ENCODE results near the gene TTL. TPM values are rescaled to one million over a fixed set of nuclear protein-coding genes. Genes with fewer than 3 reads are reported as not detected.
A peak's percentile ranks its signal among the peaks of the same experiment; 100 is the strongest.

Gene TTL
- total and polyA plus RNA-seq, 2 of the 13 experiments (the other 11 are each of a cell fraction or from before 2014, with no cell fraction given): 19.0 to 59.8 TPM

DNA sequence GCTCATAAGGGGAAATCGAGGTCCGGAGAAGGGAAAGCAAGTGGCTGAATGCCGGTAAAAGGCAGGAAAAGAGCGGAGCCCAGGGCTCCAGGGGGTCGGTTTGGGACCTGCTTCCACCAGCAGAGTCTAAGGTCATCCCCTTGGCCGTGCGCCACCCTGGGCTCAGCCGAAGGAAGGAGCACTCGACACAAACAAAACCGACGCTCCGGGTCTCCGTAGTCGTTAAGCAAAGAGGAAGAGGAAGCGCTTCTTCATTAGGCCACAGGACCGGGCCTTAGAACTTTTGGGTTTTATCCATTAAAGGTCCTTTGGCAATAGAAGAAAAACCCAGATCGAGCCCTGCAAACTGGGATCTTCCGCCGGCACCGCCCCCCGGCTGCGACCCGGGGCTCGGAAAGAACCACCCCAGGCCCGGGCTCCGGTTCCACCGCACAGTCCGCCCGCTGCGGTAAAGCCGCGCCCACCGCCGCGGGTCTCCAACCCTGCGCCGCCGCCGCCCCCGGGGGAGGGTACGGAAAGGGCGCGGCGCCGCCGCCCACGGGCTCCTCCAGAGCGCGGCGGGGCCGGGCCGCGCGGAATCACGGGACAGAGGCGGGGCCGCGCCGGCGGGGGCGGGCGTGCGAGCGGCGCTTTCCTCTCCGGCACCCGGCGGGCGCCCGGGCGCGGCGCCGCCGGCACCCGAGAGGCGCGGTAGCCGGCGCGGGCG is at the start of gene TTL (continued):
- TF ChIP-seq, protein P1, sequence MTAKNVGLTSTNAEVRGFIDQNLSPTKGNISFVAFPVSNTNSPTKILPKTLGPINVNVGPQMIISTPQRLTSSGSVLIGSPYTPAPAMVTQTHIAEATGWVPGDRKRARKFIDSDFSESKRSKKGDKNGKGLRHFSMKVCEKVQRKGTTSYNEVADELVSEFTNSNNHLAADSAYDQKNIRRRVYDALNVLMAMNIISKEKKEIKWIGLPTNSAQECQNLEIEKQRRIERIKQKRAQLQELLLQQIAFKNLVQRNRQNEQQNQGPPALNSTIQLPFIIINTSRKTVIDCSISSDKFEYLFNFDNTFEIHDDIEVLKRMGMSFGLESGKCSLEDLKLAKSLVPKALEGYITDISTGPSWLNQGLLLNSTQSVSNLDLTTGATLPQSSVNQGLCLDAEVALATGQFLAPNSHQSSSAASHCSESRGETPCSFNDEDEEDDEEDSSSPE (CRISPR knock-in tag; IDR thresholded peaks at IDR 0.05): peak; percentile 25; the same call in 1 of the 2 replicates
- TF ChIP-seq ZNF543 (CRISPR knock-in tag; IDR thresholded peaks at IDR 0.05): peak; percentile 42; the same call in 1 of the 2 replicates
- TF ChIP-seq ZNF446 (CRISPR knock-in tag; IDR thresholded peaks at IDR 0.05): no peak
- TF ChIP-seq ZBTB21 (CRISPR knock-in tag; IDR thresholded peaks at IDR 0.05): no peak
- TF ChIP-seq BORCS8-MEF2B (CRISPR knock-in tag; IDR thresholded peaks at IDR 0.05): no peak
- TF ChIP-seq ZNF281 (CRISPR knock-in tag; IDR thresholded peaks at IDR 0.05; ENCODE audit: borderline replicate concordance): no peak
- TF ChIP-seq, protein P2, sequence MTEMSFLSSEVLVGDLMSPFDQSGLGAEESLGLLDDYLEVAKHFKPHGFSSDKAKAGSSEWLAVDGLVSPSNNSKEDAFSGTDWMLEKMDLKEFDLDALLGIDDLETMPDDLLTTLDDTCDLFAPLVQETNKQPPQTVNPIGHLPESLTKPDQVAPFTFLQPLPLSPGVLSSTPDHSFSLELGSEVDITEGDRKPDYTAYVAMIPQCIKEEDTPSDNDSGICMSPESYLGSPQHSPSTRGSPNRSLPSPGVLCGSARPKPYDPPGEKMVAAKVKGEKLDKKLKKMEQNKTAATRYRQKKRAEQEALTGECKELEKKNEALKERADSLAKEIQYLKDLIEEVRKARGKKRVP (CRISPR knock-in tag; IDR thresholded peaks at IDR 0.05): 0 out of 4 replicates have a peak, but pooled peaks of 1 of the 2 experiments have one; percentile 3
- TF ChIP-seq, protein P3, sequence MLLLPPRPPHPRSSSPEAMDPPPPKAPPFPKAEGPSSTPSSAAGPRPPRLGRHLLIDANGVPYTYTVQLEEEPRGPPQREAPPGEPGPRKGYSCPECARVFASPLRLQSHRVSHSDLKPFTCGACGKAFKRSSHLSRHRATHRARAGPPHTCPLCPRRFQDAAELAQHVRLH (CRISPR knock-in tag; IDR thresholded peaks at IDR 0.05; ENCODE audit: borderline replicate concordance, low read depth): no peak; the same call in 1 of the 2 replicates
- peak; percentile 82 for TF ChIP-seq PRDM15 (CRISPR knock-in tag; IDR thresholded peaks at IDR 0.05)
- TF ChIP-seq SAP130 (CRISPR knock-in tag; IDR thresholded peaks at IDR 0.05; ENCODE audit: low read depth): peak; percentile 50; the same call in 1 of the 2 replicates
- no peak for TF ChIP-seq MYNN (CRISPR knock-in tag; IDR thresholded peaks at IDR 0.05; ENCODE audit: low read depth)
- no peak for TF ChIP-seq HNRNPUL1 (IDR thresholded peaks at IDR 0.05; ENCODE audit: low read depth, low read length)
- TF ChIP-seq CERS6 (CRISPR knock-in tag; IDR thresholded peaks at IDR 0.05): no peak
- TF ChIP-seq, protein P4, sequence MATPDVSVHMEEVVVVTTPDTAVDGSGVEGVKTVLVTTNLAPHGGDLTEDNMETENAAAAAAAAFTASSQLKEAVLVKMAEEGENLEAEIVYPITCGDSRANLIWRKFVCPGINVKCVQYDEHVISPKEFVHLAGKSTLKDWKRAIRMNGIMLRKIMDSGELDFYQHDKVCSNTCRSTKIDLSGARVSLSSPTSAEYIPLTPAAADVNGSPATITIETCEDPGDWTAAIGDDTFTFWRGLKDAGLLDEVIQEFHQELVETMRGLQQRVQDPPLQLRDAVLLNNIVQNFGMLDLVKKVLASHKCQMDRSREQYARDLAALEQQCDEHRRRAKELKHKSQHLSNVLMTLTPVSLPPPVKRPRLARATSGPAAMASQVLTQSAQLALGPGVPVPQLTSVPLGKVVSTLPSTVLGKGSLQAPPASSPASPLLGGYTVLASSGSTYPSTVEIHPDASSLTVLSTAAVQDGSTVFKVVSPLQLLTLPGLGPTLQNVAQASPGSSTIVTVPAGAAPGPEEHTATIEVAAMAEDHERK (CRISPR knock-in tag; IDR thresholded peaks at IDR 0.05; ENCODE audit: low read depth): no peak
- 0 out of 2 replicates have a peak, but pooled peaks have one; percentile 38 for TF ChIP-seq ZNF775 (CRISPR knock-in tag; IDR thresholded peaks at IDR 0.05; ENCODE audit: borderline replicate concordance)
- TF ChIP-seq ERF (CRISPR knock-in tag; IDR thresholded peaks at IDR 0.05): 0 out of 2 replicates have a peak, but pooled peaks have one; percentile 3
